Measurements from ENCODE around the gene BEGAIN.

BEGAIN gene

DNA sequence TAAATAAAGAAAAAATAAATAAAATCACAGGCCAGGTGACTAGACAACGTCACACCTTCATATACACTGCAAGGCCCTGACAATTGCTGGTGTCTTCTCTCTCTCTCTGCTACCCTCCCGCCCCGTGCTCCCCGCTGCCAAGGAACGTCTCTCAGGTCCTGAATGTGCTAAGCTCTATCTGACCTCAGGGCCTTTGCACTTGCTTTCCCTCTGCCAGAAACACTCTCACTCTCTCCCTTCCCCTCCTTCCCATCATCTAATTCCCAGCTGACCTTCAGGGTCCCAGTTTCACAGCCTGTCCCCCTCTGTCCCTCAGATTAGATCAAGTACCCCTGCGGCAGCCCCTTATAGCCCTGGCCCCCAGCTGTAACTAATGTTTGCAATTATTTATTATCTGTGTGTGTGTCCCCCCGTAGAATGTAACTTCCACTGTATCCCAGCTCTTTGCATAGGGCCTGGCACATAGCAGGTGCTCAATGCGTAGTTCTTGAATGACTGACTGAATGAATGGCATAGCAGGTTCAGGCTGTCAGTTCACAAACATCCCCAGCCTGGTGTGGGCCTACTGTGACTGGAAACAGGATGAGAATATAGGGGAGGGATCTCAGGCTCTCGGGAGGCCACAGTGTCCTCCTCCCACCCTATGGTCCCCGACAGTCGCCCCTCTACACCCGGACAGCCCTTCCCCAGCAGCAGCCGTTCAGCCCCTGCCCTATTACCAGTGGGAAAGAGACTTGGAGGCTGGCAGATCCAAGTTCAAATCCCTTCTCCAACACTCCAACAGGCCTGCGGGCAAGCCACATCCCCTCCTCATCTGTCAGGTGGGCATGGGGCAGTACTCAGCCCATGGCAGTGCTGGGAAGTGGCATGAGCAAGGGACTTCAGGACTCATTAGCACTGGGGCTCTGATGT, 6.6 kb downstream of the BEGAIN start:
- DNase-seq, result no peak

- no peak for DNase-seq
These were observed 8.7 kb downstream of the BEGAIN start for GRCh38 chr14:100578552-100578951.

GRCh38 chr14:100577986-100578431, 9.2 kb downstream of the BEGAIN start:
- DNase-seq, result no peak

- DNase-seq, result no peak
These were observed 9.8 kb downstream of the BEGAIN start for GRCh38 chr14:100577321-100577985.

DNA sequence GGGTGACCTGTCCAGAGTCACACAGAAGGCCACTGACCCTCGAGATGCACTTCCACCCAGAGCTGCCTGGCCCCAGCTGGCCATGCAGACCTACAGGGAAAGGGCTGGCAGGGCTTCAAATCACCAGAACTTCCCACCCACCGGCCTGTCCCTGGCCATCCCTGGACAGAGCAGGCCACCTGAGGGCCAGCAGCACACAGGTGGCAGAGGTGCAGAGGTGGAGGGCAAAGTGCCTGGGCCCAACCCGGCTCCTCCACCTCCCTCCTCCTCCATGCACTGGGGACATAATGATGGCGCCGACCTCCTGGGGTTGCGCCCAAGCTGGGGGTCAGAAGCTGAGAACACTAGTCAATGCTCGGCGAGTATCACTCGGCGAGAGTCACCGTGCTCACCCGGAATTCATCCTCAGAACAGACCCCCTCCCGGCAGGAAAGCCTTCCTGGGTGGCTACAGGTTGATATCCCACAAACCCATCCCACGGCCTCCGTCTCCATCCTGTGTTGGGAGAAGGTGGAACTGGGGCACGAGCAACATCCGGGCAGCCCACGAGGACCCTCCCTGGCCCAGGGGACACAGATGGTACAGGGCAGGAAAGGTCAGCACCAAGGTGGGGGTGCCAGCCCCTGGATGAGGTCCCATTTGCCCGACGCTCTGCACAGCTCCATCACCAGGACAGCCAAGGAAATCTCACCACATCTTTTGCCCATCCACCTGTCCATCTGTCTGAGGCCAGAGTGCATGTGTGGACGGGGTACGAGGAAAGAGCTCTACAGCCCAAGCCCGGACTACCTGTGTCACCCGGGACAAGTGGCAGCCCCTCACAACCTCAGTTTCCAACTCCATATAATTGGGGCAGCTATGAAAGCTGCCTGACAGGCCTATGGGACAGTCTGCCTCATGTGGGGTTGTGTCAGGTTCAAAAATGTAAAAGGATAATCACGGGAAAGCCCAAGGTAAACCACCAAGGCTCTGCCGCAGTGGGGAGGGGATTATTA, 10.8 kb downstream of the BEGAIN start:
- no peak for DNase-seq

DNA sequence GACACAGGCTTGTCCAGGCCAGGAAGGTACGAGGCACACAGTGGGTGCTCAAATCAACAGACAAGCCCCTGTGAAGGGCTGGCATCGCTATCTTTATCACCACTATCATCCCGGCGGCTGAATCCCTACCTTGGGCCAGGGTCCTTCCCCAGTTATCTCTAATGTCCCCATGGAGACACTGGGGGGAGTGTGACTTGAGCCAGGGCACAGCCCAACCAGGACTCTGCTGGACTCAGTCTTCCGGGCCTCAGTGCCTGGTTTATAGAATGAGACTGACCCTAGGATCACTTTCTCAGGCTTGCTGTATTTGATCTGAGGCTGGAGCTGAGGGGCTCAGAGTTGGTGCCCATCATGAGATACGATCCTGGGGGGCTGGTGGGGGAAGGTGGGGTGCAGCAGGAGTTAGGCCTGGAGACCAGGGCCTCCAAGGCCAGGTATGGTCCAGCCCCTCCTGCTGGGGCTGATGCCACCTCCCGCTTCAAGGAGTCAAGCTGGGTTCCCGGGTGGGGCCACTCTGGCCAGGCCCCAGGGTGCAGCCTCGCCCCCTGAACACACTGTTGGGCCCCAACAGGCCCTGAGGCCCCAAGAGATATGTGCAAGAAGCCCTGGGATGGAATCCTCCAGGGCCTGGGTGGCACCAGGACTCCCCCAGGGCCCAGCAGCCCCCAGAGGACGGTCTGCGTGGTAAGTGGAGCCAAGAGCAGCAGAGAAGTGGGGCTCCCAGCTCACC, 11.8 kb downstream of the BEGAIN start:
- no peak for DNase-seq

GRCh38 chr14:100574642-100575031, 12.6 kb downstream of the BEGAIN start:
- DNase-seq, result no peak

DNA sequence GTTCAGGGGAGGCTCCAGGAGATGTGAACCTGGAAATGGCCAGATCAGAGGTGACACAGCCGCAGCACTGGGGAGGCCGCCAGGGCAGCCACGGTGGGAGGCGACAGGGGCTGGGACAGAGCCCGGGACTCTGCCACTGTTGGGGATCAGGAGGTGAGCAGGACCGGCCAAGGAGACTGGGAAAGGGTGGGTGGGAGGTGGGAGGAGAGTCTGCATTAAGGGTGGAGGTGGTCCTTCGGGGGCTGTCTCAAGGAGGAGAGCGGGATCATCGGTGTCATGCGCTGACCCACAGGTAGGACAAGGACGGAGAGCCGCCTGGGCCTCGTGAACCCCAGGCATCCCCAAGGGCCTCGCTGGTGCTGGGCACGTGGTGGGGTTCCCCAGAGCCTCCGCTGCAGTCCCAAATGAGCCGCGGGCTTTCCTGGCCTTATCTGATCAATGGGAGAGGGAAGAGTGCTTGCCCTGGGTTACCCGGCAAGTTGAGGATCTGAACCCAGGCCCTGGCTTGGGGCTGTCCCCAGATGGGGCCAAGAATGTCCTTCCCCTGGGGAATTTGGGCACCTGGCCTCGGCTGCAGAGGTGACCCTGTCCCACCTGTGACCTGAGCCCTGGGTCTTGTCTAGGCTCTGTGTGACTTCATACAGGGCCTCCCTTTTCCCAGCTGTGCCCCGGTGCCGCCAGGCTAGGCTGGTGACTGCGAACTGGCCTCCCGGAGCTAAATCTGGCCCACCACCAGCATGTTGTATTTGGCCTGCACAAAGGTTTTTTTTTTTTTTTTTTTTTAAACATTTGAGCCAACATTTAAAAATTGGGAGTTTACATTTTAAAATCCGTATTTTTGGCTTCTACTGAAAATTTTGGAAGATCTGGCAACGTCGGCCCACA, 13.2 kb downstream of the BEGAIN start:
- DNase-seq, result no peak

GRCh38 chr14:100573002-100573756, 14.0 kb downstream of the BEGAIN start:
- DNase-seq, result no peak

- no peak for DNase-seq
These were observed 14.7 kb downstream of the BEGAIN start for GRCh38 chr14:100572543-100572942.

DNA sequence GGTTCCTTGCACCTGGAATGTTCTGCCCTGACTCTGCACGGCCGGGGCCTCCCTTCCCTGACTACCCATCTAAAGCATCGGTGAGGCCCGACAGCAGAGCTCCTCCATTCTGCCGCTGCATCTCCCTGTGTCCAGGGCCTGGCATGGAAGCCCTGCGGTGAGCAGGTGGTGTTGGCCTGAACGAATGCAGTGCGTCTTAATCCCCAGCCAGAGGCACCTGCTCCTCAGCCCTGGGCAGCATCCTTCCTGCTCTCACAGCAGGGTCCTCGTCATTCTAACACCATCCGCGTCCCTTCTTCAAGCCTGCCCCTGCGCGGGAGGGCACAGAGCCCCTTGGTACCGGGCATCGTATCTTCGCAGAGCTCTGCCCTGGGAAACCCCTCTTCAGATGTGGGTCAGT, 15.4 kb downstream of the BEGAIN start:
- DNase-seq, result no peak

- DNase-seq, result no peak
These were observed 16.3 kb downstream of the BEGAIN start for GRCh38 chr14:100570726-100571454.

DNA sequence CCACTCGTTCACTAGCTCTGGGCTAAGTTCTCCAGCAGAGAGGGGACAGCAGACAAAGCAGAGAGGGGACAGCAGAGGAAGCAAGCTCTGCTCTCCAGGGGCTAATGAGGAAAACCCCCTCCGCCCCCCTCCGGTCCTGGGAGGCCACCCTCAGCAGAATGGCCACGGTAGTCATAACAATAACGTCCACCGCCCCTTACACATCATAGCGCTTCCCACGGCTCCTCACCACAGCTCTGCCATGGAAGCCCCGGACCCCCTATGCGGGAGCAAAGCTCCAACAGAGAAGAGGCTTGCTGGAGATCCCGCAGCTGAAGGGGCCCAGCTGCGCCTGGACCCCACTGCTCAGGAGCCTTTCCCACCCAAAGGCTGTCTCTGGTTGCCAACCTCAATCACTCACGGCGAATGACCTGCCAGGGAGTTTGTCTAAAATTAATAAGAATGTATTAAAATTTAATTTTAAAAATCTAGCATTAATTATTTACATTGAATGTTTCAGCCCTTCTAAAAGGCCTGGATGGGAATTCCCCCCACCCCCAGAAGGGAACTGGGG, 17.4 kb downstream of the BEGAIN start:
- no peak for DNase-seq

DNA sequence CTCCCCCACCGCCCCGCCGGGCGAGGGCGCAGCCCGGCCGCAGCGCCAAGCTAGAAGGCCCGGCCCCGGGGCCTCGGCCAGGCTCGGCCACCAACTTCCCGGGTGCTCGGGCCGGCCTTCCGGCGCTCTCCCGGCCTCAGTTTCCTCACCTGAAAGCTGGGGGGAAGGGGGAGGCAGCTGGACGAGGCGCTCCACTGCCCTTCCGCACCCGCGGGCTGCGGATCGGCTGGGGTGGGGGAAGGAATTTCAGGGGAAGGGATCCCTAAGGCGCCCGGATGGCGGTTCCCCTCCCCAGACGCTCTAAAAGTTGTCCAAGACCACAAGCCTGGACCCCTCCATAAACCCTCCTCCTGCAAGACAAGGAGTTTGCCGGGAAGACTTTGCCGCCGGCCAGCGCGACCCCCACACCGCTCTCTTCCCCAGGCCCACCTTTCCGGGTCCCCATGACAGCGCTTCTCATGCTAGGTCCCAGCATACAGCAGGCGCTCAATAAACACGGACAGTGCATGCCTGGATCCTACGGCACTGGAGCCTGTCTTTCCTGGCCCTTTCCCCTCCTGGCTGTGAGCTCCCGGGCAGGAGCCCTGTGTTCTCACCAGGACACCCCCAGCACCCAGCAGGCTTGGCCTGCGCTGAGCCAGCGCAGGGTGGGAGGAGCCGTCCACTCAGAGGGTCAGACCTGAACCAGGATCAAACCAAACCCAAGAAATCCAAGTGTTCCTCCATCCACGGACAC, 18.1 kb downstream of the BEGAIN start:
- DNase-seq, result no peak

DNA sequence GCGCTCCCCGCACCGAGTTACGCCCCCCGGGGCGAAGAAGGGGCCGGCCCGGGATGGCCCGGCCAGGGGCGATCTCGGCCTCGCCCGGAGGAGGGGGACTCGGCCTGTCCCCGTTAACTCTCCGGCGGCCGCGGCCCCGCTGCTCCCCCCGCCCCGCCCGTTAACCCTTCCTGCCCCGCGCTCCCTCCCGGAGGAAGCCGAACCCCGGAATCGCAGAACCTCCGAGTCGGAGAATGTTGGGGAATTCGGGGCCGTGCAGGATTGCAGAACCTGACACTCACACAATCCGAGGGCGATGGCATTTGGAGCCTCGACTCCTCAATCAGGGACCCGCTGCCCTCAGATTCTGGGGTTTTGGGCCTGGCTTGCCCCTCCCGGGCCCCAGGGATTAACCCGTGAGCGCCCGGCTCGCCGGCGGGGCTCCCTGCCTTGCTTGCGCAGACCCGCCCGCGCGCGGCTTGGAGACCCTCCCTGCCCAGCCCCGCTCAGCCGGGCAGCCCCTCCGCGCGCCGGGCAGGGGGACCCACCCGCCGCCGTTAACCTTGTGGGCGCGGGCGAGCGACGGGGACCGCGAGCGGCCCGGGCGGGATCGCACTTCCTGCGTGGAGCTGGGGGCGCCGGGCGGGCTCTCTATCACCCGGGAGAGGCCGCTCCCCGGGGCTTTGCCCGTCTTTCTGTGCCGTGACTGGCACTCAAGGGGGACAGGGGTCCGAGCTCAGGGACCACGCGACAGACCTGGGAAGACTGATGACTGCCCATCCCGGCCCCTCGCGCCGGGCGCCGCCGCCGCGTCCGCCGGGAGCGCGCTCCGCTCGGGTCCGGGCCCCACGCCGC, 18.8 kb downstream of the BEGAIN start:
- no peak for DNase-seq

- no peak for DNase-seq
These were observed 19.4 kb downstream of the BEGAIN start for GRCh38 chr14:100567877-100568163.

- DNase-seq, result no peak
These were observed 20.0 kb downstream of the BEGAIN start for GRCh38 chr14:100567009-100567876.
